ENCODE measurements around the gene CNEP1R1.

DNA sequence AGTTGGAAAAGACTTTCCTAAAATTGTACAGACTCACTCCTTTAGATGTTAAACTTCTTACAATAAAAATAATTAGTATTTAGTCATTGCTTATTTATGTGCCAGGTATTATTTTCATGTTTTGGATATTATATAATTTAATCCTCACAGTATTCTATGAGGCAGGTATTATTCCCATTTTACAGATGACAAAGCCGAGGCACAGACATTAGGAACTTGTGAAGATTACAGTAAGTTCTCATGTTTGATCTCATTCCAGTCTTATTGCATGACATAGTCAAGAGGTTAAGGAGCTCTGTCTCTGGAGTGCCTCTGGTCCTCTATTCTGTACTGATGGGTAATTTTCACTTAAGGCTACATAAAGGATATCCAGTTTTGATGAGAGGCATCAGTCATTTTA lies 44.0 kb downstream of the CNEP1R1 start:
- TF ChIP-seq, protein P1, sequence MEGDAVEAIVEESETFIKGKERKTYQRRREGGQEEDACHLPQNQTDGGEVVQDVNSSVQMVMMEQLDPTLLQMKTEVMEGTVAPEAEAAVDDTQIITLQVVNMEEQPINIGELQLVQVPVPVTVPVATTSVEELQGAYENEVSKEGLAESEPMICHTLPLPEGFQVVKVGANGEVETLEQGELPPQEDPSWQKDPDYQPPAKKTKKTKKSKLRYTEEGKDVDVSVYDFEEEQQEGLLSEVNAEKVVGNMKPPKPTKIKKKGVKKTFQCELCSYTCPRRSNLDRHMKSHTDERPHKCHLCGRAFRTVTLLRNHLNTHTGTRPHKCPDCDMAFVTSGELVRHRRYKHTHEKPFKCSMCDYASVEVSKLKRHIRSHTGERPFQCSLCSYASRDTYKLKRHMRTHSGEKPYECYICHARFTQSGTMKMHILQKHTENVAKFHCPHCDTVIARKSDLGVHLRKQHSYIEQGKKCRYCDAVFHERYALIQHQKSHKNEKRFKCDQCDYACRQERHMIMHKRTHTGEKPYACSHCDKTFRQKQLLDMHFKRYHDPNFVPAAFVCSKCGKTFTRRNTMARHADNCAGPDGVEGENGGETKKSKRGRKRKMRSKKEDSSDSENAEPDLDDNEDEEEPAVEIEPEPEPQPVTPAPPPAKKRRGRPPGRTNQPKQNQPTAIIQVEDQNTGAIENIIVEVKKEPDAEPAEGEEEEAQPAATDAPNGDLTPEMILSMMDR (conservative IDR thresholded peaks at IDR 0.05; ENCODE audit: low read depth, low read length), result no peak
- no peak for TF ChIP-seq EZH2phosphoT487 (IDR thresholded peaks at IDR 0.05; ENCODE audit: borderline replicate concordance, low read length)
